Upper lobe of right lung (tissue), 1 donor: ENCODE measurements around the gene TMEM126A. TPM values are rescaled to one million over a fixed set of nuclear protein-coding genes. Genes with fewer than 3 reads are reported as not detected.

Experiments
- ATAC-seq: fragments of 200-7000 bp; cut with Tn5 transposase; one replicate; pipeline ENCODE4 v1.9.1; 2020; ENCODE audit warnings: mild to moderate bottlenecking, moderate library complexity
- DNase-seq: peaks from one replicate; pipeline ENCODE4 v3.0.0-alpha.2; 2020
- H3K27ac ChIP-seq: fragments of 200-600 bp; one replicate; pipeline ENCODE4 v1.8.0; 2022
- H3K27me3 ChIP-seq: fragments of 200-600 bp; one replicate; pipeline ENCODE4 v1.8.0; 2022; ENCODE audit warnings: mild to moderate bottlenecking
- H3K36me3 ChIP-seq: fragments of 200-600 bp; one replicate; pipeline ENCODE4 v1.8.0; 2022
- H3K4me1 ChIP-seq: fragments of 200-600 bp; one replicate; pipeline ENCODE4 v1.8.0; 2022
- H3K4me3 ChIP-seq: fragments of 200-600 bp; one replicate; pipeline ENCODE4 v1.8.0; 2022; ENCODE audit warnings: mild to moderate bottlenecking
- H3K9me3 ChIP-seq: fragments of 200-600 bp; one replicate; pipeline ENCODE4 v1.8.0; 2022
- CTCF ChIP-seq: fragments of 200-600 bp; IDR thresholded peaks from one replicate; pipeline ENCODE4 v1.8.0; 2022; ENCODE audit warnings: antibody characterized with exemption
- intact Hi-C: fragments of 100-400 bp; cut with DNase I; formaldehyde crosslinking; loops from one replicate; pipeline ENCODE4 v1.11.0; 2022
- total RNA-seq: library from RNA; stranded (reverse); fragmentation: NEBNext Ultra II Directional; extraction: Animal tissue kit (Norgen Biotek cat#: 25700); gene quantifications from one replicate; pipeline ENCODE4 v1.2.1, GENCODE V29; 2021
- donor health status: DM: no; HTN: yes; CAD: no; lungs with severe emphysema.

Gene TMEM126A
- total RNA-seq, 1 donor from 2014 or later: 26.1 TPM

GRCh38 chr11:85672105-85672902, 24.5 kb downstream of the TMEM126A start:
- Histone ChIP-seq H3K27me3 (no peaks in the 10 kb centered on the region), H3K9me3 (no peaks in the 10 kb centered on the region), H3K4me3 (no peak overlapping the region), H3K36me3 (no peaks in the 10 kb centered on the region), H3K4me1 (no peaks in the 10 kb centered on the region), H3K27ac (no peak overlapping the region)
- intact Hi-C loops: no loop called here
- no peak for TF ChIP-seq CTCF
- DNase-seq (no peak), ATAC-seq (no peak)

GRCh38 chr11:85673393-85673792, 25.6 kb downstream of the TMEM126A start:
- H3K4me1 ChIP-seq: no peaks in the 10 kb centered on the region
- ATAC-seq (no peak), DNase-seq (no peak)
- no peaks in the 10 kb centered on the region for H3K36me3 ChIP-seq
- intact Hi-C loops: no loop called here
- no peak overlapping the region for H3K4me3 ChIP-seq
- H3K9me3 ChIP-seq: no peaks in the 10 kb centered on the region
- no peak for TF ChIP-seq CTCF
- H3K27ac ChIP-seq: no peak overlapping the region
- no peaks in the 10 kb centered on the region for H3K27me3 ChIP-seq

GRCh38 chr11:85679576-85679975, 31.8 kb downstream of the TMEM126A start:
- DNase-seq (no peak), ATAC-seq (no peak)
- H3K27me3 ChIP-seq: no peaks in the 10 kb centered on the region
- no peaks in the 10 kb centered on the region for H3K36me3 ChIP-seq
- no peak overlapping the region for H3K4me3 ChIP-seq
- no peak for TF ChIP-seq CTCF
- H3K9me3 ChIP-seq: no peaks in the 10 kb centered on the region
- intact Hi-C loops: no loop called here
- H3K27ac ChIP-seq: no peak overlapping the region
- H3K4me1 ChIP-seq: peaks cover 13% of the 10 kb centered on the region

- DNase-seq: no peak
- H3K4me3 ChIP-seq: no peak overlapping the region
- TF ChIP-seq CTCF: no peak
- H3K9me3 ChIP-seq: no peaks in the 10 kb centered on the region
- peaks cover 13% of the 10 kb centered on the region for H3K4me1 ChIP-seq
- no peaks in the 10 kb centered on the region for H3K27me3 ChIP-seq
- intact Hi-C loops: no loop called here
- H3K27ac ChIP-seq: no peak overlapping the region
- H3K36me3 ChIP-seq: no peaks in the 10 kb centered on the region
- ATAC-seq: no peak
Measured at GRCh38 chr11:85680897-85681296, 33.1 kb downstream of the TMEM126A start.

GRCh38 chr11:85682330-85683305, 34.9 kb downstream of the TMEM126A start:
- no peak for TF ChIP-seq CTCF
- Histone ChIP-seq H3K36me3 (no peaks in the 10 kb centered on the region), H3K27ac (peak overlapping the region; percentile 51), H3K27me3 (no peaks in the 10 kb centered on the region), H3K9me3 (no peaks in the 10 kb centered on the region), H3K4me3 (peak overlapping the region; percentile 50), H3K4me1 (peaks cover 19% of the 10 kb centered on the region)
- peak; percentile 87 for DNase-seq
- intact Hi-C loops: no loop called here
- peak; percentile 84 for ATAC-seq
